ENCODE measurements around the gene TRIP13.

TRIP13 gene

DNA sequence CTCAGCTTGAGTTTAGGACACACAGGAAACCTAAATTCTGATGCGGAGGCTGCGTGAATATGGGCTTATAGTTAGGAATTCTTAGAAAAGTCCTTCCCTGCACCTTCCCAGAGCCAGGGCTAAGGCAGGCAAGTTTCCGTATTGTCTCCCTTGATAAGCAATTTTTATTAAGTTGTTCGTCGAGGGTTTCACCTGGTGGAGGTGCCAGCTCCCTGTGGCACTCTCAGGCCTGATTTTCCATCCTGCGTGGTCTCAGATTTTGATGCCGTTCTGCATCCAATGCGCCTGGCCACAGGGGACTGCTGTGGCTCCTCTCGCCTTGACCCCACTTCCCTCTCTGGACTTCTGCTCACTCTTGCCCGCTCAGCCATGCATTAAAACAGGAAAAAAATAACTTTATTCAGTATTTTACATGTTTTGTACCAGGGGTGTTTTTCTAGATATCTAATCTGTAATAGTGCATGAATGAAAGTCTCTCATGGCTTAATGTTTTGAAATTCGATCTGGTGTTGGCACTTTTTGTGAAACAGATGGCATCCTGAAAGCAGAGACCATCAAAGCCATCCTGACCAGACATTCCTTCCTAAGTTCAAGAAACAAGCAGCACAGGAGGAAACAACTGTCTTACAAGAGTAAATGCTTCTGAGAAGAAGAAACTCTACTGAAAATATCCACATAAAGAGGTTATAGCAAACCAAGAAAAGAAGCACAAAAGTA is 50.7 kb downstream of the TRIP13 start:
- DNase-seq: no peak

DNA sequence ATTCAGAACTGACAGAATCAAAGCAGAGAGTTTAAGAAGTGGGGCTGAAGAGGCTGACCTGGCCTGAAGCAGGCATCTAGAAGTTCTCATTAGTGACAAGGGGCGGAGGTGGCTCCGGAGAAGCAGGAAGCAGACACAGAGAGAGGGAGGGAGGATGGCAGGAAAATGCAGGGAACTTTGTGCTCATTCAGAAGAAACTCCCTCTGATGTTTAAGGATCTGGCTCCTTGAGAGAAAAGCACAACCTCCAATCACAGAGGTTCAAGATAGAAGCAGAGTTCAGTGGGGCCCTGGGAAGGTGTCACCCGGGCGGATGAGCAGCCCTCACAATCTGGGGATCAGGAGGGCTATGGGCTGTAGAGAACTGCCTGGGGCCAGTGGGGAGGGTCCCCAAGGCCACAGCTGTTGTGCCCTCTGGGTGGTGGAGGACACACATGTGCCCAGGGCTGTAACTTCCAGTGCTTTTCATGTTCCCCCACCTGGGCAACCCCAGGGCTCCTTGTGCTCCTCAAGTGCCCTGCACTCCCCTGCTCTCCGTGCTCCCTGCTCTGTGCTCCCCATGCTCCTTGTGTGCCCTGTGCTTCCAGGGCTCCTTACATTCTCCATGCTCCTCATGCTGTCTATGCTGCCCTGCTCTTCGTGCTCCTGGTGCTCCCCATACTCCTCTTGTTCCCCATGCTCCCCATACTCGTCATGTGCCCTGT is 51.4 kb downstream of the TRIP13 start:
- no peak for DNase-seq

DNA sequence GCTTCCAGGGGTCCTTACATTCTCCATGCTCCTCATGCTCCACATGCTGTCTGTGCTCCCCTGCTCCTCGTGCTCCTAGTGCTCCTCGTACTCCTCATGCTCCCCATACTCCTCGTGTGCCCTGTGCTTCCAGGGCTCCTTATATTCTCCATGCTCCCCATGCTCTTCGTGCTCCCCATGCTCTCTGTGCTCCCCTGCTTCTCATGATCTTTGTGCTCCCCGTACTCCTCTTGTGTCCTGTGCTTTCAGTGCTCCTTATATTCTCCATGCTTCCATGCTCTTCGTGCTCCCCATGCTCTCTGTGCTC is 51.9 kb downstream of the TRIP13 start:
- DNase-seq: no peak

GRCh38 chr5:944992-945685 is 52.5 kb downstream of the TRIP13 start:
- no peak for DNase-seq

- no peak for DNase-seq
These were observed 53.2 kb downstream of the TRIP13 start for GRCh38 chr5:945691-946551.

- no peak for DNase-seq
These were observed 54.3 kb downstream of the TRIP13 start for GRCh38 chr5:946720-947625.

DNA sequence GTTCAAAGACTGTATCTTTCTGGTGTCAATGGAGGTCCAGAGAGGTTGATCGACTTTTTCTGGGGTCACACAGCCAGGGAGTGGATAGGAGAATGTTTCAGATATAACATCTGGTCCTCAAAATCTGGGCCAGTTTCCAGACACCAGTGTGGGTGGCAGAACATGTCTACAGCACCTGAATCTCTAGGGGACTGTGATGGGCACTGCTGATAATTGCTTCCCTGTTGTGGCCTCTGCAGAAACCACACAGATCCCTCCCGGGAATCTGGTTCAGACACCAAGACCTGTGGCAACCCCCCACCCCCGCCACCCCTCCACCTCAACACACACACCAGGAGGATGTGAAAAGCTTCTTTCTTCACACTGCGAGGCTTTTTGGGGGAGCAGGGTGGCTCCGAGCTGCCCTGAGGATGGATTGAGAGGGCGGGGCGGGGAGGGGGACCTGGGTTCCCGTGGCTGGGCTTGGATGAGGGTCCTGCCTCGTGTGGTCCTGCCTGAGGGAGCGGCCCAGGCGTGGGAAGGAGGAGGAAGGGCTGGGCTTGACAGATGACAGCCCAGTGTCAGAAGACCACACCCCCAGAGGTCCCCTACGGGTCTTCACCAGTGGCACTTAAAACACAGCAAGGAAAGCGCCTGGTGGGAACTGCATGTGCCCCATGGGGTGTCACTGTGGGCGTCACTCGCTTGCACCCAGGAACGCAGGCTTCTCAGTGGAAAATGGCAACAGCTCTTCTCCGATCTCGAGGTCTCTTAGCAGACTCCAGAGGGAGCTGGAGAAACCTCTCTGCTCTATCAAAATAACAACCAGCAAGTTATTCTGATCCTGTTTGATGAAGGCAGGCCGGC is 55.2 kb downstream of the TRIP13 start:
- no peak for DNase-seq

DNA sequence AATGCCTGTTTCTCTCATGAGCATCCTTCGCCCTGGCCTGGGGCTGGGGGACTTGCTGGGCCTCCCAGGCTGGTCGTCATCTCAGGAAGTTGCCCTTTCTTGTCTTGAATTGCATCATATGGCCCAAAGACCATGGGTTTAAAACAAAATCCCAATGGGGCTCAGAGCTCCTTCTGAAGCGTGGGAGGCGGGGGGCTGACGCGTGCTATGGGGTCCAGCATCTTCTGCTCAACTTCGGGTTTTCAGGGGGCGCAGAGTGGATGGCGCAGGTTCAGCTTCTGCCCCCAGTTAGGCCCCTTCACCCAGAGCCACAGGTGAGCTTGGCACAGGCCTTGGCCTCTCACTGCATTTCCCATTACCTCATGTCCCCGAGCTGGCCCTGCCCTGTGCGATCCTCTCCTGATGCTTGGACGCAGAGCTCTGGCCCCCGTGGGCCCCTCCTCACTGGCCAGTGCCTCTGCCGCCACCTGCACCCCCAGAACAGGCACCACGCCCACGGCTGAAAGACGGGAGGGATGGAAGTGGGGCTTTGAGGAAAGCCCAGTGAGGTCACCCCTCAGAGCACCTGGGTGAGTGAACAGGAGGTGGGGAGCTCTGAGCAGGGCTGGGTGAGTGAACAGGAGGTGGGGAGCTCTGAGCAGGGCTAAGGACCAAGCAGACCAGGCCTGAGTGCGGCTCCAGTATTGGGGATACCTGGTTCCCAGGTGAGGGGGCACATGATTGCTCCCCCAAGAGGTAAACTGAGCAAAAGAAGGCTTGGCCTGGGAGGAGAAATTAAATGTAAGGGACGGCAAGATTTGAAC is 56.0 kb downstream of the TRIP13 start:
- DNase-seq: no peak

DNA sequence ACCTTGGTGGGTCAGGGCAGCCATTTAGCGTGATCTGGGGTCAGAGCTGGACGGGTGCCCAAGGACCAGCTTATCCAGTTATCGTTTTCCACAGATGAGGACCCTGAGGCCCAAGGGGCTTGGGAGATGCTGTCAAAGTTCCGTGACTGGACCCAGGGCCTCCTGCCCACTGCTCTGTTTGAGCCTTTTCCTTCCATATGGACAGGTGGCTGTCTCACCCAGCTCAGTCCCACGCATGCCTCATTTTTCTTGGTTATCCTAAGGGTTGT is 56.5 kb downstream of the TRIP13 start:
- no peak for DNase-seq

DNA sequence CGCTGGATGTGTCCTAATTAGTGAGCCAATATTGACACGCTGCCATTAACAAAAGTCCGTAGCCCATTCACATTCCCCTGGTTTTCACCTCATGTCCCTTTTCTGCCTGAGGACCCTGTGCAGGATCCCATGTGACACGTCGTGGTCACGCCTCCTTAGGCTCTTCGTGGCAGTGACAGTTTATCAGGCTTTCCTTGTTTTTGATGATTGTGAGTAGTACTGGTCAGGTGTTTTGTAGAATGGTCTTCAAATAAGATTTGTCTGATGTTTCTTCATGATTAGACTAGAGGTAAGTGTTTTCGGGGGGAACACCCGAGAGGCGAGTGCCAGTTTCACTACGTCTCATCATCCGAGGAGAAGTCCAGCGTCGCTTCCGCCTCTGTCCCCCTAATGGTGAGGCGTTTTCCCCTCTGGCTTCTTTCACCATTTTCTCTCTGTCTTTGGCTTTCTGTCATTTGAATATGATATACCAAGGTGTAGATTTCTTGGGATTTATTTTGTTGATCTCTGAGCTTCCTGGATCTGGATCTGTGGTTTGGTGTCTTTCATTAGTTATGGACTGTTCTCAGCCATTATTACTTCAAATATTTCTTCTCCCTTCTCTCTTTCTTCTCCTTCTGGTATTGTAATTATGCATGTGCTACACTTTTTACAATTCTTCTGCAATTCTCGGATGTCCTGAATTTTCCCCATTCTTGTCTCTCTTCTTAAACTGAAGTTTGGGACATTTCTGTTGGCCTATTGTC is 57.3 kb downstream of the TRIP13 start:
- no peak for DNase-seq

- DNase-seq: no peak
These were observed 59.4 kb downstream of the TRIP13 start for GRCh38 chr5:951940-952596.

GRCh38 chr5:952597-953271 is 60.0 kb downstream of the TRIP13 start:
- no peak for DNase-seq

DNA sequence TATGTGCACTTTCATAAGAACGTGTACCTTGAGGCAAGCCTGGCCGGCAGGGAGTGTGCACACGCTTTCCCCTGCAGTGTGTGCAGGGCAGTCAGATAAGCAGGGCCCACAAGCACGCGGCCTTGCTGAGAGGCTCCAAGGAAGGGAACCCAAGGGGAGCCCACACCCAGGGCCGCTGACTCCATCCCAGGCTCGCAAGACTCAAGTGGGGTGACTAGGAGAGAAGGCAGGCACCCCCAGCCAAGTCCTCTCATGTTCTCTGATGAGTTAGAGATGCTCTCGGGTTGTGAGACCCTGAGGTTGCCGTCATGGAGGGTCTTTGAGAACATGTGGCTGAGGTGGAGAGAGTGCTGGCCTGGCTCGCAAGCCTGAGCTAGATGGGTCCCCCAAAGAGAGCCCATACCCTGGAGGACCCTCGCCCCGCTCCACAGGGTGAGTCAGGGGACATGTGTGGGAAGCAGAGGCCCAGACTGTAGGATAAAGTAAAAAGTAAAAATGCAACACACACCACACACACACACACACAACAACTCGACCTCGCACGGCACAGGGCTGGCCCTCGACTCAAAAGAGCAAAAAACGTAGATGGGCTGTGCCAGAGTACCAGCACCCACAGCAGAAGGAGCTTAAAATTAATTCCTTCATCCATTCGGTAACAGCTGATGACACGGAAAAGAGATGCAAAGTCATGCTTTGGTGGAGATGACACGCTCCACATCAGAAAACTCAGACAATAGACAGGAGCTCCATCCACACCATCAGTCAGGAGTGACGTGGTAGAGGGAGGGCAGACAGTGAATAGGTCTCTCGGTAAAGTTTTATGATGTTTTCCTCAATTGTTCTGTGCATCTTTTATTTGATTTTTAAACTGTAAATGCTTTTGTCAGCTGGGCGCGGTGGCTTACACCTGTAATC is 61.1 kb downstream of the TRIP13 start:
- no peak for DNase-seq

GRCh38 chr5:955886-956761 is 63.4 kb downstream of the TRIP13 start:
- no peak for DNase-seq

- DNase-seq: peak; percentile 24 to 39
These were observed 64.5 kb downstream of the TRIP13 start for GRCh38 chr5:956941-957747.
